ENCODE results near the gene OR2T35. TPM values are rescaled to one million over a fixed set of nuclear protein-coding genes. Genes with fewer than 3 reads are reported as not detected.

Gene OR2T35
- total and polyA plus RNA-seq, 8 donors, result not detected

DNA sequence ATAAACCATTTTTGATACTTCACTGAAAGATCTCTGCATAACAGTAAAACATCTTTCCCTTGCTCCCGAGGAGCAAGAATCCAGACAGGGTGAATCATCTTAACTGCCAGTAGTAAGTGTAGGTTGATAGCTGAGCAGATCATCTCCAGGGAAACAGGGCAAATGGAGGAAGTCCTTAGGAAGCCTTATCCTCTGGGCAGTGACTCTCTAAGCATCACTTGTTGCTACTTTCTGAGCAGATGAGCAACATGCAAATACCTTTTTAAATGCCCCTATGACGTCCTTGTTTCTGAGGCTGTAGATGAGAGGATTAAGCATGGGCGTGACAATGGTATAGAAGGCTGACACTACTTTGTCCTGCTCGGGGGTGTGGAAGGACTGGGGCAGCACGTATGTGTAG lies 19.1 kb downstream of the OR2T35 start:
- Histone ChIP-seq H3K9me3 (no peaks in the 10 kb centered on the region), H3K4me1 (no peaks in the 10 kb centered on the region), H3K36me3 (no peaks in the 10 kb centered on the region), H3K4me3 (no peak overlapping the region), H3K27ac (no peak overlapping the region), H3K27me3 (no peaks in the 10 kb centered on the region)
- intact Hi-C loops (cut with DNase I; ENCODE audit: low total_unique reads), result no loop called here
- TF ChIP-seq POLR2AphosphoS5 (IDR thresholded peaks at IDR 0.05) (no peak), POLR2A (IDR thresholded peaks at IDR 0.05) (no peak), EP300 (IDR thresholded peaks at IDR 0.05) (no peak)
- TF ChIP-seq, protein P1, sequence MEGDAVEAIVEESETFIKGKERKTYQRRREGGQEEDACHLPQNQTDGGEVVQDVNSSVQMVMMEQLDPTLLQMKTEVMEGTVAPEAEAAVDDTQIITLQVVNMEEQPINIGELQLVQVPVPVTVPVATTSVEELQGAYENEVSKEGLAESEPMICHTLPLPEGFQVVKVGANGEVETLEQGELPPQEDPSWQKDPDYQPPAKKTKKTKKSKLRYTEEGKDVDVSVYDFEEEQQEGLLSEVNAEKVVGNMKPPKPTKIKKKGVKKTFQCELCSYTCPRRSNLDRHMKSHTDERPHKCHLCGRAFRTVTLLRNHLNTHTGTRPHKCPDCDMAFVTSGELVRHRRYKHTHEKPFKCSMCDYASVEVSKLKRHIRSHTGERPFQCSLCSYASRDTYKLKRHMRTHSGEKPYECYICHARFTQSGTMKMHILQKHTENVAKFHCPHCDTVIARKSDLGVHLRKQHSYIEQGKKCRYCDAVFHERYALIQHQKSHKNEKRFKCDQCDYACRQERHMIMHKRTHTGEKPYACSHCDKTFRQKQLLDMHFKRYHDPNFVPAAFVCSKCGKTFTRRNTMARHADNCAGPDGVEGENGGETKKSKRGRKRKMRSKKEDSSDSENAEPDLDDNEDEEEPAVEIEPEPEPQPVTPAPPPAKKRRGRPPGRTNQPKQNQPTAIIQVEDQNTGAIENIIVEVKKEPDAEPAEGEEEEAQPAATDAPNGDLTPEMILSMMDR (IDR thresholded peaks at IDR 0.05), result no peak
- 72 to 86% (median 78%) methylated on average over 5 of the region's 5 CpGs for WGBS, 5 donors
- no peak for DNase-seq

GRCh38 chr1:248625166-248625565 lies 19.9 kb downstream of the OR2T35 start:
- no peak for DNase-seq
- Histone ChIP-seq H3K4me1 (no peaks in the 10 kb centered on the region), H3K36me3 (no peaks in the 10 kb centered on the region), H3K9me3 (no peaks in the 10 kb centered on the region), H3K4me3 (no peak overlapping the region), H3K27me3 (no peaks in the 10 kb centered on the region), H3K27ac (no peak overlapping the region)
- 57 to 73% (median 68%) methylated on average over 4 of the region's 4 CpGs for WGBS, 5 donors
- TF ChIP-seq, protein P1 (IDR thresholded peaks at IDR 0.05), result no peak
- no peak for TF ChIP-seq POLR2A (IDR thresholded peaks at IDR 0.05)
- no peak for TF ChIP-seq POLR2AphosphoS5 (IDR thresholded peaks at IDR 0.05)
- no peak for TF ChIP-seq EP300 (IDR thresholded peaks at IDR 0.05)
- intact Hi-C loops (cut with DNase I; ENCODE audit: low total_unique reads), result no loop called here

DNA sequence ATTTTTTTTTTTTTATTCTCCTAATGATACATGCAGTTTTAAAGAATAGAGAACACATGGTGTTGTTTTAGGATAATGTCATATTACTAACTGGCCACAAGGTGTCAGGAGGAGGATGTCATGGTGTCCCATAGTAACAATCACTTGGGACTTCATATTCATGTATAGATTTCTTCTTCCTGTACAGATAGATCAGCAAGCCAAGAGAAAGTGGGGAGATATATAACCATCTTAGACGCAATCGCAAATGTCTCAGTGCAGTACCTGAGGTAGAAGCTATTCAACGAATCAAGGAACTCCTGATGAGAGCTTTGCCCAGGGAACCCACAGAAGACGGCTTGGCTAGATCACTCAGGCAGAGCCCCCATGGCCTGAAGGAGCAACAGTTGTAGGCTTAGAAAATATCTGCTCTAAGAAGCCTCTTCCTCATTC lies 22.5 kb downstream of the OR2T35 start:
- 51 to 60% (median 52%) methylated on average over 4 of the region's 4 CpGs for WGBS, 5 donors
- no peak overlapping the region for H3K4me3 ChIP-seq
- no peaks in the 10 kb centered on the region for H3K36me3 ChIP-seq
- H3K27me3 ChIP-seq, result no peaks in the 10 kb centered on the region
- no peak for TF ChIP-seq EP300 (IDR thresholded peaks at IDR 0.05)
- TF ChIP-seq POLR2AphosphoS5 (IDR thresholded peaks at IDR 0.05), result no peak
- no peak for TF ChIP-seq POLR2A (IDR thresholded peaks at IDR 0.05)
- TF ChIP-seq, protein P1 (IDR thresholded peaks at IDR 0.05), result peak in 5 of 7 experiments; percentile 24 to 60 (median 57)
- no peaks in the 10 kb centered on the region for H3K9me3 ChIP-seq
- intact Hi-C loops (cut with DNase I; ENCODE audit: low total_unique reads), result loop anchor here (5.0 kb wide), 1 partner anchor 185 kb away; no protein-coding TSS in a partner anchor
- peak in 1 of 2 donors; percentile 72 for DNase-seq
- no peaks in the 10 kb centered on the region for H3K4me1 ChIP-seq
- H3K27ac ChIP-seq, result no peak overlapping the region

DNA sequence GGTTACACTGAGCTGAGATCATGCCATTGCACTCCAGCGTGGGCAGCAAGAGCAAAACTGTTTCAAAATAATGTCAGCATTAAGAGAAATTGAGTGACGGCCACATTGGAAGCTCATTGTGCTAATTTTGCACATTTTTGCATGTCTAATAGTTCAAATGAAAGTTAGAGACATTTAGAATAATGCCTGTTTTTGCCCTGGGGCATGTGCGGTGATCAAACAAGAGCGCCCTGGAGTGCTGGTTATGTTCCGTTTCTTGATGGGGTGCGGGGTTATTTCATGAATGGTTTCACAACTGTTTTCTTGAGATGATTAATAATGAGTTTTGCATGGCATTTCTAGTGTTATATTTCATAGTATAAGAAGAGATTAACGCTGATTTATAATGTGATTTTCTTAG lies 23.3 kb downstream of the OR2T35 start:
- H3K4me3 ChIP-seq, result no peak overlapping the region
- no peaks in the 10 kb centered on the region for H3K36me3 ChIP-seq
- no peaks in the 10 kb centered on the region for H3K9me3 ChIP-seq
- H3K27me3 ChIP-seq, result no peaks in the 10 kb centered on the region
- DNase-seq, result no peak
- WGBS, 5 donors, result 65 to 76% (median 72%) methylated on average over 7 of the region's 7 CpGs
- no peaks in the 10 kb centered on the region for H3K4me1 ChIP-seq
- no peak overlapping the region for H3K27ac ChIP-seq
- TF ChIP-seq POLR2AphosphoS5 (IDR thresholded peaks at IDR 0.05), result no peak
- TF ChIP-seq, protein P1 (IDR thresholded peaks at IDR 0.05), result no peak
- intact Hi-C loops (cut with DNase I; ENCODE audit: low total_unique reads), result loop anchor here (5.0 kb wide), 1 partner anchor 186 kb away; no protein-coding TSS in a partner anchor
